IMR-90 (cell line): Measurements from ENCODE around the gene BRCA1. TPM values are rescaled to one million over a fixed set of nuclear protein-coding genes. Genes with fewer than 3 reads are reported as not detected.

Experiments
- ATAC-seq: fragments of 200-7000 bp; cut with Tn5 transposase; 2 replicates; pipeline ENCODE4 v1.9.1; 2020; ENCODE audit warnings: low read depth, mild to moderate bottlenecking, moderate library complexity
- BruUV-seq: library from RNA; stranded (reverse); fragments of 400-500 nt; replicated peaks from 2 replicates; lab custom pipeline; 2021; lab: Mats Ljungman, UMichigan
- CTCF ChIA-PET: fragments of 300-600 bp; formaldehyde crosslinking; extraction: SDS; loops from one replicate; lab custom pipeline; 2021; ENCODE audit warnings: antibody characterized with exemption; lab: Yijun Ruan, JAX
- POLR2A ChIA-PET: fragments of 300-600 bp; sonication (Branson Sonifier 250); formaldehyde crosslinking; loops from one replicate; lab custom pipeline; 2022; ENCODE audit warnings: antibody characterized with exemption; ENCODE audit not compliant: unreplicated experiment; lab: Charles Lee
- DNase-seq: peaks from one replicate; pipeline ENCODE4 v3.0.0; 2013
- H2AFZ ChIP-seq: replicated peaks from 2 replicates; pipeline ENCODE3; 2013; ENCODE audit warnings: low read length, mild to moderate bottlenecking; ENCODE audit not compliant: poor library complexity
- H2AK5ac ChIP-seq: 2 replicates; pipeline ENCODE4 v1.6.1; 2013; ENCODE audit warnings: low read depth, low read length, inconsistent platforms
- H2AK9ac ChIP-seq: replicated peaks from 2 replicates; pipeline ENCODE3; 2013; ENCODE audit warnings: mild to moderate bottlenecking, low read depth, low read length, moderate library complexity; ENCODE audit not compliant: poor library complexity
- H2BK120ac ChIP-seq: 2 replicates; pipeline ENCODE4 v1.6.1; 2013; ENCODE audit warnings: low read depth, low read length, inconsistent platforms
- H2BK15ac ChIP-seq: 3 replicates; pipeline ENCODE4 v1.6.1; 2013; ENCODE audit warnings: low read depth, low read length, inconsistent platforms
- H2BK20ac ChIP-seq: 2 replicates; pipeline ENCODE4 v1.6.1; 2013; ENCODE audit warnings: low read depth, mild to moderate bottlenecking, inconsistent platforms, low read length, moderate library complexity
- H2BK5ac ChIP-seq: 2 replicates; pipeline ENCODE4 v1.6.1; 2013; ENCODE audit warnings: mild to moderate bottlenecking, low read depth, low read length, inconsistent platforms; ENCODE audit not compliant: poor library complexity, severe bottlenecking
- H3K14ac ChIP-seq: replicated peaks from 2 replicates; pipeline ENCODE4 v1.6.1; 2013; ENCODE audit warnings: low read depth, low read length, inconsistent platforms
- H3K18ac ChIP-seq: 2 replicates; pipeline ENCODE4 v1.6.1; 2013; ENCODE audit warnings: low read depth, low read length, control low read depth
- H3K23ac ChIP-seq: 2 replicates; pipeline ENCODE4 v1.6.1; 2013; ENCODE audit warnings: low read depth, low read length, inconsistent platforms
- H3K27ac ChIP-seq: 2 replicates; pipeline ENCODE4 v1.5.1; 2013; ENCODE audit warnings: mild to moderate bottlenecking, control low read depth, low read length; ENCODE audit not compliant: insufficient read depth
- H3K27me3 ChIP-seq: 2 replicates; pipeline ENCODE4 v1.6.1; 2013; ENCODE audit warnings: low read length; ENCODE audit not compliant: control insufficient read depth, insufficient read depth
- H3K36me3 ChIP-seq: 2 replicates; pipeline ENCODE4 v1.6.1; 2013; ENCODE audit warnings: low read length, mixed read lengths; ENCODE audit not compliant: control insufficient read depth, insufficient read depth
- H3K4ac ChIP-seq: 2 replicates; pipeline ENCODE4 v1.6.1; 2013; ENCODE audit warnings: low read depth, low read length, inconsistent platforms
- H3K4me1 ChIP-seq: 2 replicates; pipeline ENCODE4 v1.6.1; 2013; ENCODE audit warnings: low read length, mixed read lengths; ENCODE audit not compliant: control insufficient read depth, insufficient read depth
- H3K4me2 ChIP-seq: 2 replicates; pipeline ENCODE4 v1.6.1; 2013; ENCODE audit warnings: low read depth, mild to moderate bottlenecking, control low read depth, low read length, moderate library complexity
- H3K4me3 ChIP-seq: 2 replicates; pipeline ENCODE4 v1.5.1; 2013; ENCODE audit warnings: low read depth, mild to moderate bottlenecking, control low read depth, low read length, moderate library complexity; ENCODE audit not compliant: insufficient read depth
- H3K56ac ChIP-seq: 2 replicates; pipeline ENCODE4 v1.6.1; 2013; ENCODE audit warnings: low read length, inconsistent platforms; ENCODE audit not compliant: insufficient read depth; ENCODE audit errors: extremely low read depth
- H3K79me1 ChIP-seq, 2 experiments: 2 replicates each; pipeline ENCODE4 v1.6.1; 2013; ENCODE audit warnings: low read length in 2 of 2, inconsistent platforms in 1 of 2, low read depth in 1 of 2
- H3K9ac ChIP-seq: 2 replicates; pipeline ENCODE4 v1.6.1; 2013; ENCODE audit warnings: low read depth, low read length, control low read depth
- H3K9me1 ChIP-seq: 2 replicates; pipeline ENCODE4 v1.6.1; 2013; ENCODE audit warnings: low read length, inconsistent platforms; ENCODE audit not compliant: insufficient read depth
- H3K9me3 ChIP-seq: 2 replicates; pipeline ENCODE4 v1.6.1; 2013; ENCODE audit warnings: low read length; ENCODE audit not compliant: control insufficient read depth, insufficient read depth
- H4K20me1 ChIP-seq: 2 replicates; pipeline ENCODE4 v1.6.1; 2013; ENCODE audit warnings: low read length, inconsistent platforms; ENCODE audit not compliant: insufficient read depth
- H4K5ac ChIP-seq: 2 replicates; pipeline ENCODE4 v1.6.1; 2013; ENCODE audit warnings: mild to moderate bottlenecking, low read depth, low read length, control low read depth
- H4K8ac ChIP-seq, 2 experiments: 2 replicates each; pipeline ENCODE4 v1.6.1; 2013; ENCODE audit warnings: low read depth in 2 of 2, low read length in 2 of 2, control low read depth in 1 of 2, inconsistent platforms in 1 of 2
- H4K91ac ChIP-seq: 2 replicates; pipeline ENCODE4 v1.6.1; 2013; ENCODE audit warnings: low read depth, low read length, inconsistent platforms; ENCODE audit not compliant: insufficient read depth
- BHLHE40 ChIP-seq: fragments of 150-350 bp; IDR thresholded peaks from 2 replicates; pipeline ENCODE4 v1.6.1; 2016; ENCODE audit warnings: mild to moderate bottlenecking, low read depth, low read length
- CEBPB ChIP-seq: IDR thresholded peaks from 2 replicates; pipeline ENCODE4 v1.6.1; 2012; ENCODE audit warnings: low read depth, low read length, improper control_type of control experiment
- CHD1 ChIP-seq: IDR thresholded peaks from 2 replicates; pipeline ENCODE4 v1.6.1; 2012; ENCODE audit warnings: low read depth, low read length, improper control_type of control experiment
- CTCF ChIP-seq: conservative IDR thresholded peaks from 2 replicates; pipeline ENCODE4 v1.5.1; 2012; ENCODE audit warnings: mild to moderate bottlenecking, low read depth, low read length, improper control_type of control experiment
- ELK1 ChIP-seq: fragments of 150-350 bp; IDR thresholded peaks from 2 replicates; pipeline ENCODE4 v1.6.1; 2016; ENCODE audit warnings: low read depth, mild to moderate bottlenecking, low read length, moderate library complexity, borderline replicate concordance
- FOS ChIP-seq: fragments of 150-350 bp; IDR thresholded peaks from 2 replicates; pipeline ENCODE4 v1.6.1; 2016; ENCODE audit warnings: low read depth, low read length
- MAZ ChIP-seq: IDR thresholded peaks from 2 replicates; pipeline ENCODE4 v1.6.1; 2012; ENCODE audit warnings: low read depth, mild to moderate bottlenecking, low read length, improper control_type of control experiment, moderate library complexity, borderline replicate concordance
- MXI1 ChIP-seq: IDR thresholded peaks from 2 replicates; pipeline ENCODE4 v1.6.1; 2012; ENCODE audit warnings: low read depth, mild to moderate bottlenecking, low read length, moderate library complexity, borderline replicate concordance
- NFE2L2 ChIP-seq: fragments of 150-350 bp; IDR thresholded peaks from 2 replicates; pipeline ENCODE4 v1.6.1; 2016; ENCODE audit warnings: low read depth, mild to moderate bottlenecking, low read length
- POLR2A ChIP-seq: IDR thresholded peaks from 2 replicates; pipeline ENCODE4 v1.6.1; 2012; ENCODE audit warnings: mild to moderate bottlenecking, low read depth, low read length
- RAD21 ChIP-seq: IDR thresholded peaks from 2 replicates; pipeline ENCODE4 v1.6.1; 2012; ENCODE audit warnings: low read length, improper control_type of control experiment
- RCOR1 ChIP-seq: IDR thresholded peaks from 2 replicates; pipeline ENCODE4 v1.6.1; 2012; ENCODE audit warnings: mild to moderate bottlenecking, low read length, improper control_type of control experiment; ENCODE audit not compliant: insufficient replicate concordance
- RFX5 ChIP-seq: IDR thresholded peaks from 2 replicates; pipeline ENCODE4 v1.8.0; 2012; ENCODE audit warnings: low read depth, mild to moderate bottlenecking, low read length, moderate library complexity
- SMC3 ChIP-seq: fragments of 150-350 bp; IDR thresholded peaks from 2 replicates; pipeline ENCODE4 v1.6.1; 2016; ENCODE audit warnings: low read depth, mild to moderate bottlenecking, antibody characterized with exemption, low read length, moderate library complexity
- USF2 ChIP-seq: fragments of 150-350 bp; IDR thresholded peaks from 2 replicates; pipeline ENCODE4 v1.6.1; 2017; ENCODE audit warnings: mild to moderate bottlenecking, antibody characterized with exemption, low read length, low read depth
- WGBS, 2 experiments: methylation state at CpG; one replicate each; pipeline versions ENCODE4 v1.1.5 to v1.1.7; 2013; ENCODE audit warnings: missing lambda C conversion rate in 2 of 2; ENCODE audit not compliant: insufficient read length in 1 of 2; ENCODE audit errors: extremely low coverage in 2 of 2; 5-methylcytosine and 5-hydroxymethylcytosine counted together
- dilution Hi-C: fragments of 300-500 bp; cut with HindIII; formaldehyde crosslinking; loops from one replicate; pipeline ENCODE4 v1.14.3; 2018; ENCODE audit warnings: low sequenced_read_pairs; ENCODE audit not compliant: unreplicated experiment
- in situ Hi-C: fragments of 300-500 bp; cut with MboI; formaldehyde crosslinking; loops from 3 replicates; pipeline ENCODE4 v1.14.3; 2019; ENCODE audit warnings: low sequenced_read_pairs, inconsistent platforms, mixed read lengths
- intact Hi-C: fragments of 100-400 bp; cut with micrococcal nuclease; formaldehyde crosslinking; loops from 2 replicates; pipeline ENCODE4 v1.10.0; 2022
- polyA plus RNA-seq, 3 experiments: library from polyadenylated mRNA; depleted of rRNA; stranded (reverse); fragments of >200 nt; gene quantifications; 2 replicates each; pipeline ENCODE4 v1.2.3, GENCODE V29; 2012; ENCODE audit warnings: low replicate concordance in 1 of 3
- total RNA-seq: library from RNA; depleted of rRNA; stranded (reverse); fragments of >200 nt; gene quantifications from 2 replicates; pipeline ENCODE4 v1.2.3, GENCODE V29; 2012

BRCA1 gene
- total and polyA plus RNA-seq, 2 of the 4 experiments (the other 2 are of a cell fraction): 8.3 to 17.7 TPM

- Histone ChIP-seq H3K18ac (no peak overlapping the region), H3K56ac (no peak overlapping the region), H3K4me2 (peak overlapping the region; percentile 35; the same call in 1 of the 2 replicates), H2AFZ (no peak overlapping the region), H2BK5ac (no peak overlapping the region), H3K4me3 (no peak overlapping the region), H3K4me1 (peaks cover 12% of the 10 kb centered on the region), H2BK15ac (peak overlapping the region; percentile 87; the same call in 1 of the 3 replicates), H3K36me3 (peaks cover 33% of the 10 kb centered on the region), H3K27me3 (0 out of 2 replicates have a peak, but pooled peaks cover 2% of the 10 kb centered on the region), H3K9me3 (no peaks in the 10 kb centered on the region), H4K91ac (peak overlapping the region; percentile 56), H3K79me1 (peaks cover 15 to 56% of the 10 kb centered on the region in 2 experiments; a peak in 3 of 4 replicates), H2AK9ac (peak overlapping the region; percentile 91), H3K27ac (peak overlapping the region; percentile 4; the same call in 1 of the 2 replicates), H3K23ac (0 out of 2 replicates have a peak overlapping the region, but pooled peaks have one; percentile 87), H3K9me1 (peaks cover 20% of the 10 kb centered on the region), H3K4ac (peak overlapping the region; percentile 81), H2BK20ac (0 out of 2 replicates have a peak overlapping the region, but pooled peaks have one; percentile 3), H4K8ac (peak overlapping the region; percentile 44 to 58; a peak in 3 of 4 replicates), H2AK5ac (peak overlapping the region; percentile 75; the same call in 1 of the 2 replicates), H3K9ac (no peak overlapping the region), H2BK120ac (0 out of 2 replicates have a peak overlapping the region, but pooled peaks have one; percentile 37), H4K20me1 (peaks cover 32% of the 10 kb centered on the region; the same call in 1 of the 2 replicates), H3K14ac (peak overlapping the region; percentile 71; the same call in 1 of the 2 replicates), H4K5ac (0 out of 2 replicates have a peak overlapping the region, but pooled peaks have one; percentile 9)
- intact Hi-C loops: no loop called here
- in situ Hi-C loops: no loop called here
- ATAC-seq: no peak
- no TSS peak for BruUV-seq
- dilution Hi-C loops: no loop called here
- ChIA-PET CTCF (no interaction called here), POLR2A (no interaction called here)
- WGBS, 2 experiments: no CpG with 5 or more reads among the region's 6 CpGs
- no peak for DNase-seq
- no peak for TF ChIP-seq CHD1
- TF ChIP-seq USF2: no peak
- no peak for TF ChIP-seq POLR2A
- TF ChIP-seq RCOR1: no peak
- TF ChIP-seq CEBPB: no peak
- TF ChIP-seq ELK1: no peak
- no peak for TF ChIP-seq RAD21
- no peak for TF ChIP-seq CTCF
- TF ChIP-seq SMC3: no peak
- no peak for TF ChIP-seq MAZ
- TF ChIP-seq NFE2L2: no peak
- TF ChIP-seq RFX5: no peak
- no peak for TF ChIP-seq BHLHE40
- TF ChIP-seq MXI1: no peak
- no peak for TF ChIP-seq FOS
Measured at GRCh38 chr17:43020030-43020621, 105.0 kb downstream of the BRCA1 start.
